ENCODE data around the gene CRIP1. TPM values are rescaled to one million over a fixed set of nuclear protein-coding genes. Genes with fewer than 3 reads are reported as not detected.

The CRIP1 gene
- total RNA-seq, 1 donor from 2014 or later: 7.0 TPM

- DNase-seq (ENCODE audit: low read depth): no peak
- TF ChIP-seq, protein P1, sequence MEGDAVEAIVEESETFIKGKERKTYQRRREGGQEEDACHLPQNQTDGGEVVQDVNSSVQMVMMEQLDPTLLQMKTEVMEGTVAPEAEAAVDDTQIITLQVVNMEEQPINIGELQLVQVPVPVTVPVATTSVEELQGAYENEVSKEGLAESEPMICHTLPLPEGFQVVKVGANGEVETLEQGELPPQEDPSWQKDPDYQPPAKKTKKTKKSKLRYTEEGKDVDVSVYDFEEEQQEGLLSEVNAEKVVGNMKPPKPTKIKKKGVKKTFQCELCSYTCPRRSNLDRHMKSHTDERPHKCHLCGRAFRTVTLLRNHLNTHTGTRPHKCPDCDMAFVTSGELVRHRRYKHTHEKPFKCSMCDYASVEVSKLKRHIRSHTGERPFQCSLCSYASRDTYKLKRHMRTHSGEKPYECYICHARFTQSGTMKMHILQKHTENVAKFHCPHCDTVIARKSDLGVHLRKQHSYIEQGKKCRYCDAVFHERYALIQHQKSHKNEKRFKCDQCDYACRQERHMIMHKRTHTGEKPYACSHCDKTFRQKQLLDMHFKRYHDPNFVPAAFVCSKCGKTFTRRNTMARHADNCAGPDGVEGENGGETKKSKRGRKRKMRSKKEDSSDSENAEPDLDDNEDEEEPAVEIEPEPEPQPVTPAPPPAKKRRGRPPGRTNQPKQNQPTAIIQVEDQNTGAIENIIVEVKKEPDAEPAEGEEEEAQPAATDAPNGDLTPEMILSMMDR (conservative IDR thresholded peaks at IDR 0.05; ENCODE audit: low read depth, low read length): no peak
- H3K4me3 ChIP-seq (ENCODE audit: low read depth, low read length): no peak overlapping the region
These were observed 3.2 kb upstream of the CRIP1 start for GRCh38 chr14:105483300-105484068.

GRCh38 chr14:105484069-105484996 lies 2.4 kb upstream of the CRIP1 start:
- H3K4me3 ChIP-seq (ENCODE audit: low read depth, low read length): no peak overlapping the region
- no peak for DNase-seq (ENCODE audit: low read depth)
- TF ChIP-seq, protein P1 (conservative IDR thresholded peaks at IDR 0.05; ENCODE audit: low read depth, low read length): no peak

DNA sequence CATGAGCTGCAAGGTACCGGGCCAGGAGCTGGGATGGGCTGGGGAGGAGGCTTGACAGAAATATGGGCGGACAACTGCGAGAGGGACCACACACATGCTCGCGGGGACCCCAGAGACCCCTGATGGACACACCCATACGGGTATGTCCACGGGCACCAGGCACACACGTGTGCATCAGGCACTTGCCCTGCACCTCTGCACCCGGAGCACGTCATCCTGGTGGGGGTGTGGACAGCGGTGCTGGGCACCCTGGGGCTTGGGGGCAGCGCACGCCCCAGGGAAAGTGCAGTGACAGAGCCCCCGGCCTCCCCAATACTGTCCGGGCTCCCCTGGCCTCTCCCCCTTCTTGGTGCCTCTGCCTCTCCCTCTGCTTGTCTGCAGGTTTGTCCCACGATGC lies 1.7 kb upstream of the CRIP1 start:
- TF ChIP-seq, protein P1 (conservative IDR thresholded peaks at IDR 0.05; ENCODE audit: low read depth, low read length): no peak
- no peak for DNase-seq (ENCODE audit: low read depth)

DNA sequence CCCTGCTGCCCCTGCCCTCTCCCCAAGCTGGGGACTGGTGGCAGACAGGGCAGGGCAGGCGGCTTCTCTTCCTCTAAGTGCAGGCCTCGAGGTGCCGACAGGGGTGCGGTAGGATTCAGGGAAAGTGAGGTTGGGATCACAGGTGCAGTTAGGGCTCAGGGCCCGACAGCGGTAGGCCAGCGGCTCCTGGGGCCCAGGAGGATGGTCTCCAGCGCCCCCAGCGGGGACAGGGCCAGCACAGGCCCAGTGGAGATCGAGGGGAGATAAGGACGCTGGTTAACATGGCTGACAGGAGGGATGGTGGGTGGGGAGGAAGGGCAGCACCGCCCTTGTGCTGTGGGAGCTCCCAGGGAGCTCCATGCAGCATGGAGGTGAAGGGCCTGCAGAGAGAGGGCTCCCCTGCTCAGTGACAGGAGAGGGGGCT lies 935 bp upstream of the CRIP1 start:
- no peak overlapping the region for H3K4me3 ChIP-seq (ENCODE audit: low read depth, low read length)
- no peak for DNase-seq (ENCODE audit: low read depth)
- TF ChIP-seq, protein P1 (conservative IDR thresholded peaks at IDR 0.05; ENCODE audit: low read depth, low read length): peak; percentile 38

More for the DNA sequence above, 1.7 kb upstream of the CRIP1 start:
- no peak overlapping the region for H3K4me3 ChIP-seq (ENCODE audit: low read depth, low read length)

GRCh38 chr14:105486974-105487448 lies 325 bp downstream of the CRIP1 start:
- peak overlapping the region; percentile 37 for H3K4me3 ChIP-seq (ENCODE audit: low read depth, low read length)
- no peak for DNase-seq (ENCODE audit: low read depth)

DNA sequence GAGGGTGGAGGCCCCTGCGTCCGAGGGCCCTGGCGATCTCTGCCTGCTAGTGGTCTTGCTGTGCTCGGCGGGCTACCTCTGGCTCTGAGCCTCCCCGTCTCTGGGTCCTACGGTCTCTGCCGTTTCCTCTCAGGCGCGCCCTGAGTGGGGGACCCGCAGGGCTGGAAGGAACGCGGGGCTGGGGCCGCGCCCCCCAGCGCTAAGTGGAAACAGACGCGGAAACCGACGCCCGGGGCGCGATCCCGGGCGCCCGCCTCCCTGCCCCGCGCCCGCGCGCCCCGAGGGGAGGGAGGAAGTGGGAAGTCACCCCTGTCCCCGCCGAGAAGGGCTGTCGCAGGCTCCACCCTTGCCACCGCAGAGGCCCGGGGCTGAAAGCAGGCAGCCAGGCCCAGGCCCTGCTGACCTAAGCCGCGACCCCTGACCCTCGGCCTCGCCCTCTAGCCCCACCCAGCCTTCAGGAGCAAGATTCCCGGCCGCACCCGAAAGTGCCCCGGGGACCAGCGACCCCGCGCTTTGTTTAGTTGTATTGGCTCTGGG lies 831 bp downstream of the CRIP1 start:
- DNase-seq (ENCODE audit: low read depth): no peak
- peak overlapping the region; percentile 37 for H3K4me3 ChIP-seq (ENCODE audit: low read depth, low read length)
- TF ChIP-seq, protein P1 (conservative IDR thresholded peaks at IDR 0.05; ENCODE audit: low read depth, low read length): no peak

More at GRCh38 chr14:105486974-105487448, 325 bp downstream of the CRIP1 start:
- TF ChIP-seq, protein P1 (conservative IDR thresholded peaks at IDR 0.05; ENCODE audit: low read depth, low read length): no peak

Data from epithelial cell of proximal tubule (primary cell).